Activated CD4-positive, alpha-beta memory T cell treated with anti-CD3 and anti-CD28 coated beads, Interleukin-2, amount 10 ng/mL, durations not matched to agents 7 days and 5 days (primary cell): Measurements from ENCODE around the gene UQCRHL. TPM values are rescaled to one million over a fixed set of nuclear protein-coding genes. Genes with fewer than 3 reads are reported as not detected.
"Not testable (repeated sequence)": the region's sequence is repeated elsewhere in the genome, so short reads cannot be mapped to it uniquely, and the experiment has no call there.

Source experiments
- CTCF ChIA-PET: fragments of 350-600 bp; sonication (Branson Sonifier 250); formaldehyde crosslinking; loops from one replicate; lab custom pipeline; 2021; ENCODE audit warnings: antibody characterized with exemption, inconsistent platforms; lab: Charles Lee
- POLR2A ChIA-PET: fragments of 350-600 bp; sonication (Branson Sonifier 250); formaldehyde crosslinking; loops from one replicate; lab custom pipeline; 2021; ENCODE audit warnings: antibody characterized with exemption; lab: Charles Lee
- DNase-seq: peaks from one replicate; pipeline ENCODE4 v3.0.0-alpha.2; 2020
- H3K27ac Mint-ChIP-seq: one replicate; pipeline ENCODE4 v1.8.0; 2021; ENCODE audit warnings: mild to moderate bottlenecking, mixed read lengths
- H3K27me3 Mint-ChIP-seq: one replicate; pipeline ENCODE4 v1.8.0; 2021; ENCODE audit warnings: mixed read lengths
- H3K36me3 Mint-ChIP-seq: one replicate; pipeline ENCODE4 v1.8.0; 2021; ENCODE audit warnings: low read depth, mixed read lengths
- H3K4me1 Mint-ChIP-seq: one replicate; pipeline ENCODE4 v1.8.0; 2021; ENCODE audit warnings: mixed read lengths
- H3K4me3 Mint-ChIP-seq: one replicate; pipeline ENCODE4 v1.8.0; 2021; ENCODE audit warnings: mild to moderate bottlenecking, mixed read lengths
- H3K9me3 Mint-ChIP-seq: one replicate; pipeline ENCODE4 v1.8.0; 2021; ENCODE audit warnings: mixed read lengths
- total RNA-seq, 2 experiments: library from RNA; stranded (reverse); gene quantifications; one replicate each; pipeline ENCODE4 v1.2.3, GENCODE V29; 2021

The UQCRHL gene
- total RNA-seq, 2 experiments from 2014 or later: 1.5 to 1.6 TPM

- H3K27me3 Mint-ChIP-seq: no peaks in the 10 kb centered on the region
- peaks cover 14% of the 10 kb centered on the region for H3K36me3 Mint-ChIP-seq
- peak within 1 kb of the TSS; percentile 90 for H3K4me3 Mint-ChIP-seq
- H3K9me3 Mint-ChIP-seq: no peaks in the 10 kb centered on the region
- CTCF ChIA-PET: interaction anchor here (0.8 to 4.8 kb wide), 5 partner anchors 10 to 111 kb away, joined by 3 to 32 read pairs (median 19); no protein-coding TSS in a partner anchor
- POLR2A ChIA-PET: interaction anchor here (0.6 to 9.9 kb wide), 24 partner anchors 8 to 666 kb away, joined by 3 to 235 read pairs (median 4); partner anchors contain the start of genes FBXO42 and SZRD1
- H3K27ac Mint-ChIP-seq: peak within 1 kb of the TSS; percentile 95
- H3K4me1 Mint-ChIP-seq: peaks cover 52% of the 10 kb centered on the region
- peak; percentile 98 for DNase-seq
These were observed 39.8 kb upstream of the UQCRHL start, which contains the start of gene SPEN for GRCh38 chr1:15847100-15847892. TSS of gene SPEN (plus strand) at chr1:15847707. CDS start at chr1:15848068, 361 bp downstream.

GRCh38 chr1:15846056-15846455 is 38.6 kb upstream of the UQCRHL start:
- CTCF ChIA-PET: interaction anchor here (1.0 to 2.6 kb wide), 3 partner anchors 9 to 31 kb away, joined by 3 to 19 read pairs (median 8); no protein-coding TSS in a partner anchor
- not testable (repeated sequence) for H3K9me3 Mint-ChIP-seq, H3K27ac Mint-ChIP-seq, DNase-seq, H3K27me3 Mint-ChIP-seq
- POLR2A ChIA-PET: interaction anchor here (8.1 to 9.9 kb wide), 2 partner anchors 8 to 14 kb away, joined by 158 to 235 read pairs; no protein-coding TSS in a partner anchor
- Mint-ChIP-seq H3K36me3 (peaks cover 14% of the 10 kb centered on the region), H3K4me3 (peak overlapping the region; percentile 90), H3K4me1 (peaks cover 41% of the 10 kb centered on the region)

GRCh38 chr1:15843826-15844572 is 36.5 kb upstream of the UQCRHL start:
- no peak for DNase-seq
- H3K36me3 Mint-ChIP-seq: peaks cover 8% of the 10 kb centered on the region
- no peak overlapping the region for H3K27ac Mint-ChIP-seq
- peaks cover 27% of the 10 kb centered on the region for H3K4me1 Mint-ChIP-seq
- no peak overlapping the region for H3K4me3 Mint-ChIP-seq
- no peaks in the 10 kb centered on the region for H3K9me3 Mint-ChIP-seq
- ChIA-PET CTCF (interaction anchor here (0.6 to 1.3 kb wide), 5 partner anchors 10 to 28 kb away, joined by 3 to 7 read pairs (median 4); no protein-coding TSS in a partner anchor), POLR2A (interaction anchor here (8.1 to 9.9 kb wide), 2 partner anchors 6 to 12 kb away, joined by 158 to 235 read pairs; no protein-coding TSS in a partner anchor)
- H3K27me3 Mint-ChIP-seq: no peaks in the 10 kb centered on the region

- no peak overlapping the region for H3K4me3 Mint-ChIP-seq
- H3K9me3 Mint-ChIP-seq: no peaks in the 10 kb centered on the region
- CTCF ChIA-PET: interaction anchor here (3.2 kb wide), 1 partner anchor 8 kb away, joined by 19 read pairs; the partner anchor contains the start of gene SPEN
- peaks cover 19% of the 10 kb centered on the region for H3K4me1 Mint-ChIP-seq
- H3K36me3 Mint-ChIP-seq: peaks cover 3% of the 10 kb centered on the region
- no peak overlapping the region for H3K27ac Mint-ChIP-seq
- no peaks in the 10 kb centered on the region for H3K27me3 Mint-ChIP-seq
- POLR2A ChIA-PET: interaction anchor here (1.6 to 4.7 kb wide), 2 partner anchors 9 to 137 kb away, joined by 4 to 158 read pairs; partner anchors contain the start of genes SPEN and ZBTB17
- DNase-seq: no peak
These were observed 31.3 kb upstream of the UQCRHL start for GRCh38 chr1:15838721-15839120.

- Mint-ChIP-seq H3K4me1 (peaks cover 22% of the 10 kb centered on the region), H3K9me3 (no peaks in the 10 kb centered on the region), H3K27me3 (no peaks in the 10 kb centered on the region), H3K27ac (peak overlapping the region; percentile 94), H3K4me3 (peak overlapping the region; percentile 43), H3K36me3 (peaks cover 6% of the 10 kb centered on the region)
- POLR2A ChIA-PET: interaction anchor here (1.2 to 4.7 kb wide), 3 partner anchors 10 to 314 kb away, joined by 3 to 158 read pairs (median 4); partner anchors contain the start of genes CASP9, SPEN and ZBTB17
- DNase-seq: no peak
- CTCF ChIA-PET: interaction anchor here (3.2 kb wide), 1 partner anchor 9 kb away, joined by 19 read pairs; the partner anchor contains the start of gene SPEN
These were observed 30.5 kb upstream of the UQCRHL start for GRCh38 chr1:15837931-15838330.

- Mint-ChIP-seq H3K4me1 (peaks cover 25% of the 10 kb centered on the region), H3K9me3 (no peaks in the 10 kb centered on the region), H3K4me3 (peak overlapping the region; percentile 86), H3K36me3 (peaks cover 7% of the 10 kb centered on the region), H3K27ac (peak overlapping the region; percentile 94), H3K27me3 (no peaks in the 10 kb centered on the region)
- ChIA-PET CTCF (interaction anchor here (3.2 kb wide), 1 partner anchor 10 kb away, joined by 19 read pairs; the partner anchor contains the start of gene SPEN), POLR2A (interaction anchor here (1.0 to 4.7 kb wide), 5 partner anchors 11 to 313 kb away, joined by 3 to 158 read pairs (median 3); partner anchors contain the start of genes CASP9, SPEN and ZBTB17)
- DNase-seq: peak; percentile 67
These were observed 29.6 kb upstream of the UQCRHL start for GRCh38 chr1:15836772-15837669.

- H3K9me3 Mint-ChIP-seq, H3K27me3 Mint-ChIP-seq, DNase-seq: not testable (repeated sequence)
- Mint-ChIP-seq H3K27ac (peak overlapping the region; percentile 94), H3K4me3 (peak overlapping the region; percentile 86), H3K36me3 (peaks cover 11% of the 10 kb centered on the region), H3K4me1 (peaks cover 29% of the 10 kb centered on the region)
- ChIA-PET CTCF (interaction anchor here (1.0 to 3.2 kb wide), 2 partner anchors 8 to 10 kb away, joined by 3 to 19 read pairs; partner anchors contain the start of gene SPEN), POLR2A (interaction anchor here (1.0 to 4.7 kb wide), 3 partner anchors 11 to 139 kb away, joined by 3 to 158 read pairs (median 3); partner anchors contain the start of gene SPEN)
These were observed 29.0 kb upstream of the UQCRHL start for GRCh38 chr1:15836511-15836771.

- peak overlapping the region; percentile 86 for H3K4me3 Mint-ChIP-seq
These were observed 28.5 kb upstream of the UQCRHL start for GRCh38 chr1:15835741-15836510.

GRCh38 chr1:15835205-15835740 is 27.8 kb upstream of the UQCRHL start:
- DNase-seq: no peak
- Mint-ChIP-seq H3K4me3 (peak overlapping the region; percentile 86), H3K27ac (peak overlapping the region; percentile 94), H3K9me3 (no peaks in the 10 kb centered on the region), H3K27me3 (no peaks in the 10 kb centered on the region), H3K36me3 (peaks cover 13% of the 10 kb centered on the region), H3K4me1 (peaks cover 37% of the 10 kb centered on the region)
- ChIA-PET POLR2A (interaction anchor here (0.9 to 6.6 kb wide), 7 partner anchors 11 to 138 kb away, joined by 3 to 235 read pairs (median 3); partner anchors contain the start of gene SPEN), CTCF (interaction anchor here (0.6 to 3.2 kb wide), 3 partner anchors 9 to 24 kb away, joined by 3 to 19 read pairs (median 4); partner anchors contain the start of gene SPEN)

More at GRCh38 chr1:15835741-15836510, 28.5 kb upstream of the UQCRHL start:
- ChIA-PET CTCF (interaction anchor here (0.6 to 3.2 kb wide), 3 partner anchors 9 to 23 kb away, joined by 3 to 19 read pairs (median 4); partner anchors contain the start of gene SPEN), POLR2A (interaction anchor here (1.0 to 4.7 kb wide), 3 partner anchors 12 to 138 kb away, joined by 3 to 158 read pairs (median 3); partner anchors contain the start of gene SPEN)
- Mint-ChIP-seq H3K27ac (peak overlapping the region; percentile 94), H3K9me3 (no peaks in the 10 kb centered on the region), H3K27me3 (no peaks in the 10 kb centered on the region), H3K4me1 (peaks cover 31% of the 10 kb centered on the region), H3K36me3 (peaks cover 12% of the 10 kb centered on the region)
- DNase-seq: peak; percentile 99

- ChIA-PET CTCF (interaction anchor here (0.7 to 2.6 kb wide), 5 partner anchors 9 to 60 kb away, joined by 3 to 32 read pairs (median 17); partner anchors contain the start of gene SPEN), POLR2A (interaction anchor here (0.8 to 6.6 kb wide), 20 partner anchors 11 to 606 kb away, joined by 3 to 235 read pairs (median 4); partner anchors contain the start of genes FBXO42, NECAP2, PLEKHM2 and SPEN)
- H3K4me3 Mint-ChIP-seq: peak overlapping the region; percentile 86
- H3K27ac Mint-ChIP-seq: peak overlapping the region; percentile 94
- H3K36me3 Mint-ChIP-seq: peaks cover 13% of the 10 kb centered on the region
- H3K27me3 Mint-ChIP-seq: no peaks in the 10 kb centered on the region
- peak; percentile 91 for DNase-seq
- peaks cover 44% of the 10 kb centered on the region for H3K4me1 Mint-ChIP-seq
- H3K9me3 Mint-ChIP-seq: no peaks in the 10 kb centered on the region
These were observed 27.2 kb upstream of the UQCRHL start for GRCh38 chr1:15834406-15835204.
